NB4 (cell line): ENCODE results near the gene MPG.
A peak's percentile ranks its signal among the peaks of the same experiment; 100 is the strongest.

Experiments
- DNase-seq: peaks from one replicate; pipeline ENCODE4 v3.0.0; 2010; ENCODE audit warnings: low read depth
- H3K4me3 ChIP-seq: one replicate; pipeline ENCODE4 v1.5.1; 2011; ENCODE audit warnings: mild to moderate bottlenecking, low read depth, low read length, moderate library complexity
- MAX ChIP-seq: IDR thresholded peaks from 2 replicates; pipeline ENCODE4 v1.6.1; 2011; ENCODE audit warnings: low read depth, low read length
- MYC ChIP-seq: IDR thresholded peaks from 2 replicates; pipeline ENCODE4 v1.6.1; 2011; ENCODE audit warnings: low read depth, low read length
- POLR2A ChIP-seq: IDR thresholded peaks from 2 replicates; pipeline ENCODE4 v1.6.1; 2011; ENCODE audit warnings: mild to moderate bottlenecking; ENCODE audit not compliant: insufficient read length; ENCODE audit errors: extremely low read depth
- TF ChIP-seq, protein P1 (sequence below): IDR thresholded peaks from one replicate; pipeline ENCODE4 v1.5.1; 2012; ENCODE audit warnings: low read depth, low read length

MPG gene

DNA sequence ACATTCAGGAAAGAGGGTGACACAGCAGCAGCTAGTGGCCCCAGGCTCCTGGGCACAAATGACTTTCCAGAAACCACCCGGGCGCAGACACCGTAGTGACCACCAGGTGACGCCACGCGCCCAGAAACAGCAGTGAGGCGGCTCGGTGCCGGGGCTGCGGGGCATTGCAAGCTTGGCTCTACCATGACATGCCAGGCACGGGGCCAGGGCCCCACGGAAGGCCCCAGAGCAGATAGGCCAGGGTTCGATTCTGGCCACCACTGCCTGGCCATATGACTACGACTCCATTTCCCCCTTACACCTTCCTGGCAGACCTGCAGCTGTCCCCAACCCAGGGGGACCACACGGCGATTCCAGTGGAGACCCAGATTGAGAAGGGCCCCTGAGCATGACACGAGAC, 12.3 kb upstream of the MPG start:
- TF ChIP-seq, protein P1, sequence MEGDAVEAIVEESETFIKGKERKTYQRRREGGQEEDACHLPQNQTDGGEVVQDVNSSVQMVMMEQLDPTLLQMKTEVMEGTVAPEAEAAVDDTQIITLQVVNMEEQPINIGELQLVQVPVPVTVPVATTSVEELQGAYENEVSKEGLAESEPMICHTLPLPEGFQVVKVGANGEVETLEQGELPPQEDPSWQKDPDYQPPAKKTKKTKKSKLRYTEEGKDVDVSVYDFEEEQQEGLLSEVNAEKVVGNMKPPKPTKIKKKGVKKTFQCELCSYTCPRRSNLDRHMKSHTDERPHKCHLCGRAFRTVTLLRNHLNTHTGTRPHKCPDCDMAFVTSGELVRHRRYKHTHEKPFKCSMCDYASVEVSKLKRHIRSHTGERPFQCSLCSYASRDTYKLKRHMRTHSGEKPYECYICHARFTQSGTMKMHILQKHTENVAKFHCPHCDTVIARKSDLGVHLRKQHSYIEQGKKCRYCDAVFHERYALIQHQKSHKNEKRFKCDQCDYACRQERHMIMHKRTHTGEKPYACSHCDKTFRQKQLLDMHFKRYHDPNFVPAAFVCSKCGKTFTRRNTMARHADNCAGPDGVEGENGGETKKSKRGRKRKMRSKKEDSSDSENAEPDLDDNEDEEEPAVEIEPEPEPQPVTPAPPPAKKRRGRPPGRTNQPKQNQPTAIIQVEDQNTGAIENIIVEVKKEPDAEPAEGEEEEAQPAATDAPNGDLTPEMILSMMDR: peak; percentile 87
- TF ChIP-seq MYC (0 out of 2 replicates have a peak, but pooled peaks have one; percentile 43), POLR2A (no peak), MAX (0 out of 2 replicates have a peak, but pooled peaks have one; percentile 23)
- no peak overlapping the region for H3K4me3 ChIP-seq
- DNase-seq: peak; percentile 75

DNA sequence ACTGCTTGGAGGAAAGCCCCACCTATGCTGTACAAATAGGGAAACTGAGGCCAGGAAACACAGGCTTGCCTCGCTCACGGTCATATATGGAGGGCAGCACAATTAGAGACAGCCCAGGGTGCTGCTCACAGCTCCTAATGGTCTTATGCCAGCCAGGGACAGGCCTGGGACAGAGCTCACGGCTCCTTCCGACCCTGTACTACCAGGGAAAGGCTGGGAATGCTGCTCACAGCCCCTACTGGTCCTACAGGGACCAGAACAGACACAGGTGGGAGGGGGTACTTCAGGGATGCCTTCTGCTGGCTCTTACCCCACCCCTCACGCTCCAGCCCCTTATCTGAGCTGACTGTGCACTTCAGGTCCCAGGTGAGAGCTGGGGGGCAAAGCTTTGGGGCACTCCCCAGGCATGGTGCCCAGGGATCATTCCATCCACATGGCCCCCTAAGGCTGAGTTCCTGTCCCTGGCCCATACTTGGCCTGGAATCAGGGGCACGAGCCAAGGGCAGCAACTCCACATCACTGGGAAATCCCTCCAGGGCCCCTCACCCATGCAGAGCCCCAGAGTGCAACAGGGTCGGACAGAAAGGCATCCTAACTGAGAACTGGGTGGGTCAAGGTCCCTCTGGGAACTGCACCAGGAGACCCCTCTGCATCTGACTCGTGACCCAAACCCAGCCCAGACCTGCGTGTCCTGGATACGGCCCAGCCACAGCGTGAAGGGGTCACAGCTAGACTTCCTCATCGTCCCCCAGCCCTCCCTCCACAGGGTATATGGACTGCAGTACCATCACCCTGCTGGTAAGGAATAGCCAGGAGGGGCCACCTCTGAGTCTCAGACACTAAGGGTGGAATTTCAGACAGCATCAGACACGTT, 11.5 kb upstream of the MPG start:
- no peak for DNase-seq
- H3K4me3 ChIP-seq: no peak overlapping the region
- TF ChIP-seq POLR2A (no peak), MAX (no peak), MYC (no peak)
- TF ChIP-seq, protein P1: no peak

GRCh38 chr16:67183-67791, 10.7 kb upstream of the MPG start:
- DNase-seq: no peak
- H3K4me3 ChIP-seq: no peak overlapping the region
- TF ChIP-seq MYC (no peak), POLR2A (no peak), MAX (no peak)
- TF ChIP-seq, protein P1: no peak

DNA sequence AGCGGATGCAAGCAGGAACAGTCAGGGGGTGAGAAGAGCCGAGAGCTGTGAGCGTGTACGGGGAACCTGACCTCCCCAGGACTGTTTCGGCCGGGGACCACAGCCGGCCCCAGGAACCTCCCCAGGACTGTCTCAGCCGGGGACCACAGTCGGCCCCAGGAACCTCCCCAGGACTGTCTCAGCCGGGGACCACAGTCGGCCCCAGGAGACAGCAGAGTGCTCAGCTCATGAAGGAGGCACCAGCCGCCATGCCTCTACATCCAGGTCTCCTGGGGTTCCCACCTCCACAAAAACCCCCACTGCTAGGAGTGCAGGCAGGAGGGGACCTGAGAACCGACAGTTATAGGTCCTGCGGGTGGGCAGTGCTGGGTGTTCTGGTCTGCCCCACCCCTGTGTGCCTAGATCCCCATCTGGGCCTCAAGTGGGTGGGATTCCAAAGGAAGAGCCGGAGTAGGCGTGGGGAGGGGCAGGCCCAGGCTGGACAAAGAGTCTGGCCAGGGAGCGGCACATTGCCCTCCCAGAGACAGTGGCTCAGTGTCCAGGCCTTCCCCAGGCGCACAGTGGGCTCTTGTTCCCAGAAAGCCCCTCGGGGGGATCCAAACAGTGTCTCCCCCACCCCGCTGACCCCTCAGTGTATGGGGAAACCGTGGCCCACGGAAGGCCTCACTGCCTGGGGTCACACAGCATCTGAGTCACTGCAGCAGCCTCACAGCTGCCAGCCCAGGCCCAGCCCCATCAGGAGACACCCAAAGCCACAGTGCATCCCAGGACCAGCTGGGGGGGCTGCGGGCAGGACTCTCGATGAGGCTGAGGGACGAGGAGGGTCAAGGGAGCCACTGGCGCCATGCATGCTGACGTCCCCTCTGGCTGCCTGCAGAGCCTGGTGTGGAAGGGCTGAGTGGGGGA, 9.9 kb upstream of the MPG start:
- no peak for DNase-seq
- H3K4me3 ChIP-seq: no peak overlapping the region
- TF ChIP-seq POLR2A: no peak
- TF ChIP-seq, protein P1: no peak
- no peak for TF ChIP-seq MAX
- no peak for TF ChIP-seq MYC

DNA sequence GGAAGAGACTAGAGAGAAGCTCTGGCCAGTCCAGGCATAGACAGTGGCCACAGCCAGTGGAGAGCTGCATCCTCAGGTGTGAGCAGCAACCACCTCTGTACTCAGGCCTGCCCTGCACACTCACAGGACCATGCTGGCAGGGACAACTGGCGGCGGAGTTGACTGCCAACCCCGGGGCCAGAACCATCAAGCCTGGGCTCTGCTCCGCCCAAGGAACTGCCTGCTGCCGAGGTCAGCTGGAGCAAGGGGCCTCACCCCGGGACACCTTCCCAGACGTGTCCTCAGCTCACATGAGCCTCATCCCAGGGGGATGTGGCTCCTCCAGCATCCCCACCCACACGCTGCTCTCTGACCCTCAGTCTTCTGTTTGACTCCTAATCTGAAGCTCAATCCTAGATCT, 8.8 kb upstream of the MPG start:
- H3K4me3 ChIP-seq: no peak overlapping the region
- no peak for TF ChIP-seq POLR2A
- TF ChIP-seq, protein P1: no peak
- TF ChIP-seq MAX: no peak
- no peak for DNase-seq
